C4-2B (cell line): Measurements from ENCODE around the gene SIRPB2.

Experiments
- ZFX ChIP-seq: fragments of 450-650 bp; IDR thresholded peaks from 2 replicates; pipeline ENCODE4 v1.6.1; 2017
- TF ChIP-seq, protein P1 (sequence below): fragments of 450-650 bp; conservative IDR thresholded peaks from 2 replicates; pipeline ENCODE4 v1.5.1; 2017; ENCODE audit warnings: mild to moderate bottlenecking

DNA sequence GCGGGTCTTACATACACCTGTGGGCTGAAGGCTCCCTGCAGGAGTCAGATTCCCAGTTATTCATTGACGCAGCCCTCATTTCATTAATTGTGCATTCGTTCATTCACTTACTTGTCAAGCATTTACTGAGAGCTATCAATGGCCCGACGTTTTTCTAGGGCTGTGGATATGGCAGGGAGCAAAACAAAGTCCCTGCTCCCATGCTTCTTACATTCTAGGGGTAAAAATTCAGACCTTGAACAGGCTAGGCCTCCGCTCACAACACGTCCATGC is 24.2 kb downstream of the SIRPB2 start:
- TF ChIP-seq, protein P1, sequence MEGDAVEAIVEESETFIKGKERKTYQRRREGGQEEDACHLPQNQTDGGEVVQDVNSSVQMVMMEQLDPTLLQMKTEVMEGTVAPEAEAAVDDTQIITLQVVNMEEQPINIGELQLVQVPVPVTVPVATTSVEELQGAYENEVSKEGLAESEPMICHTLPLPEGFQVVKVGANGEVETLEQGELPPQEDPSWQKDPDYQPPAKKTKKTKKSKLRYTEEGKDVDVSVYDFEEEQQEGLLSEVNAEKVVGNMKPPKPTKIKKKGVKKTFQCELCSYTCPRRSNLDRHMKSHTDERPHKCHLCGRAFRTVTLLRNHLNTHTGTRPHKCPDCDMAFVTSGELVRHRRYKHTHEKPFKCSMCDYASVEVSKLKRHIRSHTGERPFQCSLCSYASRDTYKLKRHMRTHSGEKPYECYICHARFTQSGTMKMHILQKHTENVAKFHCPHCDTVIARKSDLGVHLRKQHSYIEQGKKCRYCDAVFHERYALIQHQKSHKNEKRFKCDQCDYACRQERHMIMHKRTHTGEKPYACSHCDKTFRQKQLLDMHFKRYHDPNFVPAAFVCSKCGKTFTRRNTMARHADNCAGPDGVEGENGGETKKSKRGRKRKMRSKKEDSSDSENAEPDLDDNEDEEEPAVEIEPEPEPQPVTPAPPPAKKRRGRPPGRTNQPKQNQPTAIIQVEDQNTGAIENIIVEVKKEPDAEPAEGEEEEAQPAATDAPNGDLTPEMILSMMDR, result no peak; the same call in 1 of the 2 replicates
- no peak for TF ChIP-seq ZFX
